ENCODE results near the gene SIM1.

The SIM1 gene

GRCh38 chr6:100470422-100471120, 5.8 kb upstream of the SIM1 start:
- no peak for DNase-seq

GRCh38 chr6:100469101-100469859, 4.6 kb upstream of the SIM1 start:
- DNase-seq = no peak

GRCh38 chr6:100468016-100468622, 3.4 kb upstream of the SIM1 start:
- DNase-seq = no peak

GRCh38 chr6:100467129-100468015, 2.7 kb upstream of the SIM1 start:
- DNase-seq = no peak

GRCh38 chr6:100466410-100467128, 1.8 kb upstream of the SIM1 start:
- no peak for DNase-seq

- no peak for DNase-seq
Observed at GRCh38 chr6:100465701-100466409, 1.1 kb upstream of the SIM1 start.

GRCh38 chr6:100464162-100464851, 414 bp downstream of the SIM1 start:
- no peak for DNase-seq

GRCh38 chr6:100463630-100464161, 1.0 kb downstream of the SIM1 start:
- no peak for DNase-seq

- DNase-seq = no peak
Observed at GRCh38 chr6:100462706-100463629, 1.8 kb downstream of the SIM1 start.

- DNase-seq = no peak
Observed at GRCh38 chr6:100461917-100462705, 2.6 kb downstream of the SIM1 start.

GRCh38 chr6:100461278-100461916, 3.3 kb downstream of the SIM1 start:
- DNase-seq = no peak

GRCh38 chr6:100460650-100461204, 4.0 kb downstream of the SIM1 start:
- DNase-seq = no peak

GRCh38 chr6:100459592-100460184, 5.0 kb downstream of the SIM1 start:
- DNase-seq = no peak

GRCh38 chr6:100458841-100459591, 5.7 kb downstream of the SIM1 start:
- DNase-seq = no peak

- no peak for DNase-seq
Observed at GRCh38 chr6:100457311-100457990, 7.3 kb downstream of the SIM1 start.

- DNase-seq = no peak
Observed at GRCh38 chr6:100456908-100457235, 7.8 kb downstream of the SIM1 start.
